CD1c-positive myeloid dendritic cell (primary cell): ENCODE results near the gene ERG.

Source experiments
- DNase-seq: peaks from one replicate; pipeline ENCODE4 v3.0.0-alpha.2; 2016; ENCODE audit errors: extremely low spot score

The ERG gene

DNA sequence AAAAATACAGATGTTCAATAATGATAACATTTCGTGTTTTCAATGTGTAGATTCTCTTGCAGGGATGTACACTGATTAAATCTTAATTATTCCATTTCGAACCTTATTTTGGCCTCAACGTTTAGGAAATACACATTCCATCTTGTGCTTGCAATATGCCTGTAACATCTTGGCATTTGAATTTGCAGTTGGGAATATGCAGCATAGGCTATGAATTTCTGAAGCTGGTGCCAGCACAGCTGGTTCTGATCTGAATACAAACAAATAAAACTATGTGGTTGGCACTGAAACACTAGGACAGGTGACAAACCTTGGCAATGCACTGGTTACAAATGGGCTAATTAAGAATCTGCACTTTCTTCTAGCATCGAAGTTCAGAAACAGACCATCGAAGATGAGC is 108.4 kb downstream of the ERG start:
- DNase-seq = no peak

DNA sequence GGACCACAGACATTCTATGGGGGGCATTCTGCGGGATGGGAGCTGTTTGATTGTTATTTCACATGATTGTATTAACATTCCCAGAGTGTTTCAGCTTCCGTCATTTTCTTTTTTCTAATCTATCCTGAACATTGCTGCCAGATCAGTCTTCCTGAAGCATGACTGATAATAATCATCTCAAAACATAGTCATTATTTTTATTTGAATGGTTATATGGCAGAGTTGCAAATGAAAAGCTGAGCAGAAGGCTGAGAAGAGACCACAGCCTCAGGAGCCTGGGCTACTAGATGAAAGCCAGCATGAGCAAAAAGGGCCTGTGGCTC is 109.0 kb downstream of the ERG start:
- no peak for DNase-seq

DNA sequence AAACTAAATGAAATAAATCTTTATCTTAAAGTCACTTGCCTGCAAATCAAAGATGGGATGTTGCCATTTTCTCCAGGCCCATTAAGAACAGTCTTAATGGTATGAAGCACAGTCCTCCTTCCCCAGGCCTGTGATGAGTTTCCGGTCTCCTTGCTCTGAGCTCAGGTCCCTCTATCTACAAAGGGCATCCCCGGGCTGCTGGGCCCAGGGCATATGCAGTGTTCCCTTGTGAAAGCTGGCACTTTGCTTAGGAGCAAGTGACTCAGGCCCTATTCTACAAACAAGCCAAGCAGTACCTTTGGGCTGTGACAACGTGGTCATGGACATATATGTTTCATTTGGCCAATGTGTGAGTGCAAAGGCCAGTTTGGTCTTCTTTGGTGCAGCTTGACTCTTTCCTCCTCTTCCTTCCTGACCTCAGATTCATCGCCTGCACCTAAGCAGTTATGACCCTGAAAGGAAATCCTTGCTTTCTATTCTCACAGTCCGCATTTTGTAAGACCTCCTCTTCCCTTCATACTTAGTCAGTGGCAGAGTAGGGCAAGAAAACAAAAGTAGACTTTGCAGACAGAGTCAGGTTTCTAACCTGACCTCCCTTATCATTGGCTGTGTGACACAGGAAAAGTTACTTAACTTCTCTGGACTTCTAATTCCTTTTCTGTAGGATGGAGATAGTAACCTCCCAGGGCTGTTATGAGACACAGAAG is 109.5 kb downstream of the ERG start:
- DNase-seq = no peak

GRCh38 chr21:38388203-38388602 is 110.1 kb downstream of the ERG start:
- DNase-seq = no peak

DNA sequence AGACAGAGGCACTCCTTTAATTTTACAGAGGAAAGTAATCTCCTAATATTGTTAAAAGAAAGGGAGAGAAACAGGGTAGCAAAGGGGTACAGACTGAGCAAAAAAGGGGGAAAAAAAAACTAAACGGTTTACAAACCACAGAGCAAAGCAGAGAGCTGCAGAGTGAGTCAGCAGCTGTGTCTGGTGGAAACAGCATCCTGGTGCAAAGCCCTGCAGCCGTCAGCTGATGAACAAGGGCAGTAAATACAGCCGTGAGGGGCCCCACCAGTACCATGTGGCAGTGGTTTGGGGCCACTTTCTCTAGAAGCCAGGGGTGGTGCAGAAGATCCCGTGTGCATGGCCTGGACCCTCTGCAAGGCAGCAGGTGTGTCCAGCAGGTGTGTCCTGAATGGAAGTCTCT is 111.3 kb downstream of the ERG start:
- no peak for DNase-seq

- no peak for DNase-seq
These were observed 112.7 kb downstream of the ERG start for GRCh38 chr21:38385427-38386175.

DNA sequence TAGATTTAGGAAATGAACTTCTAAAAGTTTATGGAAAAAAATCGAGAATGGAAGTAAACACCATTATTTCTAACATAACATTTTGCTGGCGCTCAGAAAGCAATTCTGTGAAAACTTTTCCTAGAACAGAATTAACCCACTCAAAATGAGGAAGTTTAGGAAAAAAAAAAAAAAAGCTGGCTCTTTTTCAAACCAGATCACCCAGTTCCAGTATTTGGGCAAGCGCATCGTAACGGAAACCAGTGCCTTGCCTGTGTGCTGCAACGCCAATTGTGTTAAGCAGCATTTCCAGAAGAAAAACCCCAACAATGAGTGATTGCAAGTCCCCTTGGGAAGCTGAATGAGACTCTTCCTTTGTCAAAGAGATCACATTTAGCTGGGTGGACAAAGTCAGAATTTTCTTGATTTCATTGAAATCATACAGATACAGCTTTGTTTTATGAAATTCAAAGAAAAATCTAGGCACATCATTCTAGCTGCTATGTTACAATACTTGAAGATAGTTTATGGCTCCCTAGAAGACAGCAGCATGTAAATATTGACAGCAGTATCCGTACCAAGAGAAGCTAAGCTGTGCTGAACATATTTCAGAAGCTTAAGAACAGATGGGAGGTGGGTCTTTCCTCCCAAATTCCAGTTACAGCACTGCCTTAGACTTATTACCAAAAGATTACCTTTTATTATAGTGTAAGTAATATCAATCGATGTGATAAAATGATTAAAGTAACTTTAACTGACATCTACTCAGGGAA is 113.4 kb downstream of the ERG start:
- peak; percentile 67 for DNase-seq

- peak; percentile 7 for DNase-seq
These were observed 114.1 kb downstream of the ERG start for GRCh38 chr21:38384238-38384560.

- DNase-seq = no peak
These were observed 114.7 kb downstream of the ERG start for GRCh38 chr21:38383411-38384237.

- peak; percentile 11 for DNase-seq
These were observed 117.7 kb downstream of the ERG start for GRCh38 chr21:38380481-38381137.

DNA sequence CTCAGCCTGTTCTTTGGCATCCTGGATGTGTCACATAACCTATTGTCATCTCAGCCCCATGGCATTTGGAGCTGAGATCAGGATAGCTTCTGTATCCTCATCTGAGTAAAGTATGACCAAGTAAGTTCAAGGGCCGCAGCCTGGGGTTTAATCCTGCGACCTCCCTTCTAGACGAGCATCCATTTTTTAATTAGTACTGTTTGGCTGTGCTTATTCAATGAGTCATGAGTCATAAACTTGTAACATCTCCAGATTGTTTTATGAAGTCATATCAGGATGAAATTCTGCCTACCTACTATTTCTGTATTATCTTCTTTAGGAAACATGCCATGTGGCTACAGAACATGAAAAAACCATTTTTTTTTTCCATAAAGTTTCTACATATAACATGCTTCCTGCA is 119.1 kb downstream of the ERG start:
- no peak for DNase-seq

- no peak for DNase-seq
These were observed 120.8 kb downstream of the ERG start for GRCh38 chr21:38377165-38378088.

DNA sequence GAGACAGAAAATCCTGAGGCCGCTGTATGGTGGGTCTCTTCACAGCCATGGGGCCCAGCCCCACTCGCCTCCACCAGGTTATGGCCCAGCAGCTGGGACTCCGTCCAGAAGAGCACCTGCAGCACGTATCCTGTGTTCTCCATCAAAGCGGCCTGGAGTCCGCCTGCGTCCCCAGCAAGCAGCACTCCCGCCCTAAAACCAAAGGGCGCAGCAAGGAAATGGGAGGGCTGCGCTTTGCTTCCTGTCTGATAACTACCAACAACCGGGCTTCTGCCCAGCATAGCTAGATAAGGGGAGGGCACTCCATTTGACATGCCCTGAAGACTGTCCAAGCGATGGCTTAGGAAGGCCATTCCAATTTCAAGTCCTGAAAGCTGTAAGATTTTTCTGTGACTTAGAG is 121.6 kb downstream of the ERG start:
- DNase-seq = no peak

DNA sequence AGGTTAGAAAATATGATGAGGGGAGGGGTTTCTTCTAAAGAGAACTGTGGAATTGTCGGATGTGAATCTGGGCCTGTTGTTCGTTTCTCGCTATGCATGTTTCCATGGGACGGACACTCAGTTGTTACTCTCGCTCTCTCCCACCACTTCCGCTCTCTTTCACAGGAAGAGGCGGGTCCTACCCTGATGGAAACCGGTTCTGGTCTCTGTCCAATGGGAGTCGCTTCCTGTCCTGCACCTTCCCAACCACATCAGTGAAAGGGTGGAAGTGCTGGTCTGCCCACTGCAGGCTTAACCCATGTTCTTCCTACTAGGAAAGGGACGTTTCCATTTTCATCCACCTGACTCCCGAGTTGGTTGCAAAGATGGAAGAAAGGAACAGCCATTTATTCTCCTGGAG is 122.0 kb downstream of the ERG start:
- peak; percentile 63 for DNase-seq

GRCh38 chr21:38367646-38368045 is 130.6 kb downstream of the ERG start:
- DNase-seq = no peak

DNA sequence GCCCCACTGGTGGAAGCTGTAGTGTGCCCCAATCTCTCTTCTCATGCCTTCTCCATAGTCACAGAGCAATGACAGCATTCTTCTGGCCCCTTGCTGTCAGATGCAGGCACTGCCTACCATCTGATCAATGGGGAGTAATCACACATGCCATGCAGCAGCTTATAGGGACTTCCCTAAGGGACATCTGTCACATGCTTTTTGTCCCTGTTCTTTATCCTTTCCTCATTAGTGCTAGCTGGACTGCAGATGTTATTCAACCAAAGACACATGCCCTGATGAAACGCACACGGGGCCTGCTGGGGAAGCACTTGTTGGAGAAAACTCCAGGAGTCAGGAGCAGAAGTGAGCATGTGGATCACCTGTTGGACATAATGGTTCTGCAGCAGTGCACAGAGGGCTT is 132.8 kb downstream of the ERG start:
- DNase-seq = no peak

GRCh38 chr21:38363693-38364092 is 134.6 kb downstream of the ERG start:
- DNase-seq = no peak

GRCh38 chr21:38361324-38361723 is 137.0 kb downstream of the ERG start:
- DNase-seq = no peak

DNA sequence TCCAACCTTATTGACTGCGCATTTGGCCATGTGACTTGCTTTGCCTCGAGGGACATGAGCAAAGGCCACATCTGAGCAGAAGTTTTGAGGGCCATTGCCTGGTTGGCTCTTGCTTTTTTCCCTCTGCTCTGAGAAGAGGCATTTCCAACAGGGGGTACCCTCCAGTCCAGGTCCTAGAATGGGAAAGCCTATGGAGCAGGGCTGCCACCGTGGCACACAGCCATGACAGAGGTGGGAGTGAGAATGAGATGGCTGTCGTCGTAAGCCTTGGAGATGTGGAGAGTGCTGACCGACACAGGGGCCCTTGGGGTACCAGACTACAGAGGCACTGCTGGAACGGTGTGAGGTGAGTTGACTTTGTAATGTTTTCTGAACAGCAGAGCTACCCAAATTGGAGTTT is 138.4 kb downstream of the ERG start:
- DNase-seq = no peak

DNA sequence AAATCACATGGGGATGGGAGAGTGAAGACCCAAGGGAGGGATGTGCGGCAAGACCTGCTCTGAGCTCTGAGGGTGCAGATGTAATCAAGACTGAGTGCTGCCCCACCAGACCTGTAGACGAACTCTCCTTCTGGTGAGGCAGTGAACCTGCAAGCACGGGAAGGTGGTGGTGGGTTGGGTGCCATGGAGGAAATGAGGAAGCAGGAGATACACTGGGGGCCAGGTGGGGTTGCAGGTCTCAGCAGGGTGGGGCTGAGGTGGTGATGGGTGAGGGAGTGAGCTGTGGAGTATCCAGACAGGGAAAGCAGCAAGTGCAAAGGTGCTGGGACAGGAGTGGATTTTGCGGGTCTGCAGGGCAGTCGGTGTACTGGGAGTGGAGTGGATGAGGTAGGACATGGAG is 139.2 kb downstream of the ERG start:
- no peak for DNase-seq

- no peak for DNase-seq
These were observed 139.6 kb downstream of the ERG start for GRCh38 chr21:38358666-38359065.
